ENCODE data around the gene MACROD2.

Gene MACROD2

GRCh38 chr20:14740380-14740779, 745.1 kb downstream of the MACROD2 start:
- H3K4me3 ChIP-seq (ENCODE audit: low read depth, low read length): no peak overlapping the region
- no peaks in the 10 kb centered on the region for H3K27me3 ChIP-seq
- no peak for TF ChIP-seq CTCF (IDR thresholded peaks at IDR 0.05; ENCODE audit: low read depth, low read length)
- DNase-seq: no peak
- no peaks in the 10 kb centered on the region for H3K9me3 ChIP-seq
- no peaks in the 10 kb centered on the region for H3K36me3 ChIP-seq
- H3K4me1 ChIP-seq: no peaks in the 10 kb centered on the region

- Histone ChIP-seq H3K4me3 (ENCODE audit: low read depth, low read length) (no peak overlapping the region), H3K4me1 (no peaks in the 10 kb centered on the region), H3K27me3 (no peaks in the 10 kb centered on the region), H3K9me3 (no peaks in the 10 kb centered on the region), H3K36me3 (no peaks in the 10 kb centered on the region)
- TF ChIP-seq CTCF (IDR thresholded peaks at IDR 0.05; ENCODE audit: low read depth, low read length): no peak
- no peak for DNase-seq
Measured at GRCh38 chr20:14741616-14742015, 746.3 kb downstream of the MACROD2 start.

- no peak for DNase-seq
- TF ChIP-seq CTCF (IDR thresholded peaks at IDR 0.05; ENCODE audit: low read depth, low read length): no peak
- Histone ChIP-seq H3K27me3 (no peaks in the 10 kb centered on the region), H3K9me3 (no peaks in the 10 kb centered on the region), H3K36me3 (no peaks in the 10 kb centered on the region), H3K4me1 (no peaks in the 10 kb centered on the region), H3K4me3 (ENCODE audit: low read depth, low read length) (no peak overlapping the region)
Measured at GRCh38 chr20:14744723-14745122, 749.4 kb downstream of the MACROD2 start.

GRCh38 chr20:14745830-14746229, 750.5 kb downstream of the MACROD2 start:
- Histone ChIP-seq H3K36me3 (no peaks in the 10 kb centered on the region), H3K9me3 (no peaks in the 10 kb centered on the region), H3K4me3 (ENCODE audit: low read depth, low read length) (no peak overlapping the region), H3K4me1 (no peaks in the 10 kb centered on the region), H3K27me3 (no peaks in the 10 kb centered on the region)
- TF ChIP-seq CTCF (IDR thresholded peaks at IDR 0.05; ENCODE audit: low read depth, low read length): no peak
- DNase-seq: no peak

- Histone ChIP-seq H3K9me3 (no peaks in the 10 kb centered on the region), H3K4me1 (no peaks in the 10 kb centered on the region), H3K36me3 (no peaks in the 10 kb centered on the region), H3K27me3 (no peaks in the 10 kb centered on the region), H3K4me3 (ENCODE audit: low read depth, low read length) (no peak overlapping the region)
- no peak for DNase-seq
- TF ChIP-seq CTCF (IDR thresholded peaks at IDR 0.05; ENCODE audit: low read depth, low read length): no peak
Measured at GRCh38 chr20:14751191-14751590, 755.9 kb downstream of the MACROD2 start.

GRCh38 chr20:14757728-14758127, 762.4 kb downstream of the MACROD2 start:
- Histone ChIP-seq H3K4me1 (peaks cover 4% of the 10 kb centered on the region; the same call in 1 of the 2 replicates), H3K36me3 (no peaks in the 10 kb centered on the region)
- no peak for TF ChIP-seq CTCF (IDR thresholded peaks at IDR 0.05; ENCODE audit: low read depth, low read length)

More at GRCh38 chr20:14757728-14758127, 762.4 kb downstream of the MACROD2 start:
- Histone ChIP-seq H3K27me3 (no peaks in the 10 kb centered on the region), H3K9me3 (no peaks in the 10 kb centered on the region), H3K4me3 (ENCODE audit: low read depth, low read length) (no peak overlapping the region)
- DNase-seq: no peak
